CD4-positive, alpha-beta T cell treated with Interleukin-10 for 1 hour (primary cell): ENCODE results near the gene FAM83G.
A peak's percentile ranks its signal among the peaks of the same experiment; 100 is the strongest.
"Not testable (repeated sequence)": the region's sequence is repeated elsewhere in the genome, so short reads cannot be mapped to it uniquely, and the experiment has no call there.

Experiments used
- DNase-seq: peaks from one replicate; pipeline ENCODE4 v3.0.0-alpha.2; 2020

Gene FAM83G, protein sequence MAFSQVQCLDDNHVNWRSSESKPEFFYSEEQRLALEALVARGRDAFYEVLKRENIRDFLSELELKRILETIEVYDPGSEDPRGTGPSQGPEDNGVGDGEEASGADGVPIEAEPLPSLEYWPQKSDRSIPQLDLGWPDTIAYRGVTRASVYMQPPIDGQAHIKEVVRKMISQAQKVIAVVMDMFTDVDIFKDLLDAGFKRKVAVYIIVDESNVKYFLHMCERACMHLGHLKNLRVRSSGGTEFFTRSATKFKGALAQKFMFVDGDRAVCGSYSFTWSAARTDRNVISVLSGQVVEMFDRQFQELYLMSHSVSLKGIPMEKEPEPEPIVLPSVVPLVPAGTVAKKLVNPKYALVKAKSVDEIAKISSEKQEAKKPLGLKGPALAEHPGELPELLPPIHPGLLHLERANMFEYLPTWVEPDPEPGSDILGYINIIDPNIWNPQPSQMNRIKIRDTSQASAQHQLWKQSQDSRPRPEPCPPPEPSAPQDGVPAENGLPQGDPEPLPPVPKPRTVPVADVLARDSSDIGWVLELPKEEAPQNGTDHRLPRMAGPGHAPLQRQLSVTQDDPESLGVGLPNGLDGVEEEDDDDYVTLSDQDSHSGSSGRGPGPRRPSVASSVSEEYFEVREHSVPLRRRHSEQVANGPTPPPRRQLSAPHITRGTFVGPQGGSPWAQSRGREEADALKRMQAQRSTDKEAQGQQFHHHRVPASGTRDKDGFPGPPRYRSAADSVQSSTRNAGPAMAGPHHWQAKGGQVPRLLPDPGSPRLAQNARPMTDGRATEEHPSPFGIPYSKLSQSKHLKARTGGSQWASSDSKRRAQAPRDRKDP

DNA sequence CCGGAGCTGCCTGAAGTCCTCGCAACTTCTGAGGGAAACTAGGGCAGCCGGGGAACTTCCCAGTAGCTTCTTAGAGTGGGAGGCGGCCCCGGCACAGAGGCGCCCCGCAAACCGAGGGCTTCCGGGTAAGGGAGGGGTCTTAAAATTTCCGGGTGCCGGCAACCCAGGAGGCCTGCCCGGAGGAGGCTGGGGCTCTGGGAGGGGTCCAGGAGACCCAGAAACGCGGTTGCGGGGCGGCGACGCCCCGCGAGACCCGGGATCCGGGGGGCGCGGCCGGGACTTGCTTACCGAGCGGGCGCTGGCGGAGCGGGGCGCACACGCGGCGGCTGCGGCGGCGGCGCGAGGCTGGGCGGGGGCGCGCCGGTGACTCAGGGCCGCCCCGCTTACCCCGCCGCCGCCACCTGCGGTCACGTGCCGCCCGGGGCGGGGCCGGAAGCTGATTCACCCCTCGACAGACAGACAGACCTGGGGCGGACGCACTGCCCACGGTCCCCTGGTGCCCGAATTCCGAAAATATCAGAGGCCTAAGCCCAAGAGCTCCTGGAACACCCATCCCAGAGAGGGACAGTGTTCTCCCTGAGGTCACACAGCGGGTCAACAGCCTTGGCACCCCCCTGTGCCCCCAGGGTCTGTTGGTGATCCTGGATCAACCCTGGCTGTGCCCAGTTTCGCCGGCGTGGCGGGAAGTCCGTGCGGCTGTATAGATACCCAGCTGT is at the start of gene FAM83G:
FAM83G (minus strand) TSS at position 344 of the 716 bp plus-strand sequence. CDS start 723 bp downstream, outside the sequence.
- peak; percentile 88 for DNase-seq

DNA sequence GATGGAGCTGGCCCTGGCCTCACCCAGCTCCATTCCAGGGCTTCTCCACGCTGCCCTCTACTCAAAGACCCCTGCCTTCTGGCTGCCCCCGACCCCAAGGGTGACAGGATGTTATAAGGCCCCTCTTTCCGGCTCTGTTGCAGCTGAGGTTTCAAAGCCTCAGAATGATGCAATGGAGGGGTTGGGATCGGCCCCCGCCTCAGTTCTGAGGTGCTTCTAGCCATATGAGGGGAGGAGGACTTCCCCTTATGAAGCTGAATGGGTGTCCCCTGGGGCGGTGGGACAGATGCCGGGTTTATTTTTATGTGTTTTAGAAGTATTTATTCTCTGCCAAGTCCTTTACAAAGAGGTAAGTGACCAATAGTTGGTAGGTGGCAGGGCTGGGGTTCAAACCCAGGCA is 44.3 kb upstream of the FAM83G start:
- not testable (repeated sequence) for DNase-seq

DNA sequence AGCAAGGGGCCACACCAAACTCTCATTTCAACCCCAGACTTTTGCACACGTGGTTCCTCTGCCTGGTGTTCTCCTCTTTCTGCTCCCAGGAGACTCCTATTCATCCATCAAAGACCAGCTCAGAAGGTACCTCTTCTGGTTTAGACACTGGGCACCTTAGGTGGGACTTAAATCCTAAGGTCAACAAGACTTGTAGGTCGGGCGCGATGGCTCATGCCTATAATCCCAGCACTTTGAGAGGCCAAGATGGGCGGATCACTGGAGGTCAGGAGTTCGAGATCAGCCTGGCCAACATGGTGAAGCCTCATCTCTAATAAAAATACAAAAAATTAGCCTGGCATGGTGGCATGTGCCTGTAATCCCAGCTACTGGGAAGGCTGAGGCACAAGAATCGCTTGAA is 42.9 kb upstream of the FAM83G start:
- not testable (repeated sequence) for DNase-seq

GRCh38 chr17:19046782-19047375 is 42.3 kb upstream of the FAM83G start, which contains the start of gene GRAP:
Gene GRAP, minus strand, starts transcription at chr17:19046957. Its CDS starts 31 bp downstream, at chr17:19046926.
- not testable (repeated sequence) for DNase-seq

- DNase-seq = not testable (repeated sequence)
Measured at GRCh38 chr17:19044643-19045042, 40.1 kb upstream of the FAM83G start.

GRCh38 chr17:19043032-19043431 is 38.5 kb upstream of the FAM83G start:
- not testable (repeated sequence) for DNase-seq

DNA sequence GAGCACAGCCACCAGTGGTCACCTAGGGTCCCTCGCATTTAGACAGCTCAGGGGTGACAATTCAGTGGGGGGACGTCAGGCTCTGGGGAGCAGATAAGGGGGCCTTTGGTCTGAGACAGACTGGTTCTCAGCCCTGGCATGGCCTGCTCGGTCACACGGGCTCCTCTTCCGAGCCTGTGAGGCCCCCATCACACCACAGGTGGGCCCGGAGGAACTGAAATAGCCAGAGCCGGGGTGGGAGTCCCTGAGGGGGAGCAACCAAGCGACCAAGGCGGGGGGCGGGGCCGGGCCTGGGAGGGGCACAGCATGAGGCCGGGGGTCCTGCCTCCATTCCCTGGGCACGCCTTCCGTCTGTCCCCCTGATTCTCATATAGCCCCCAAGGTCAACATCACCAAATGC is 37.8 kb upstream of the FAM83G start:
- DNase-seq = not testable (repeated sequence)

DNA sequence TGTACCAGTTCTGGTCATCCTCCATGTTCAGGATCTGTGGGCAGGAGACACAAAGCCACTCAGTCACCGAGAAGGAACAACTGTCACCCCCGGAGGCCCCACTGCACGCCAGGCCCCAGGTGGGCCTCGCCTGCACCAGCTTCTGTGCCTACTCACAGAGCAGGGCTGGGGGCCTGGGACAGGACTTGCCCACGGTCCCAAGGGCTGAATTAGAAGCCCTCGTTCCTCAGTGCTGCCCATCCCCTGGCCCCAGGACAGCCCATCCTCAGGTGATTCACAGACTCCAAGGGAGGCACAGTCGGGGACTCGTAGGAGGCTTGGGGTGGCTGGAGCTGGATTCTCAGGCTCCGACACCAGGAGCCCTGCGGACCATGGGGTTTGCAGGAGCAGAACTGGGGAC is 37.3 kb upstream of the FAM83G start:
- DNase-seq = not testable (repeated sequence)

GRCh38 chr17:19040350-19040749 is 35.8 kb upstream of the FAM83G start:
- DNase-seq = not testable (repeated sequence)

DNA sequence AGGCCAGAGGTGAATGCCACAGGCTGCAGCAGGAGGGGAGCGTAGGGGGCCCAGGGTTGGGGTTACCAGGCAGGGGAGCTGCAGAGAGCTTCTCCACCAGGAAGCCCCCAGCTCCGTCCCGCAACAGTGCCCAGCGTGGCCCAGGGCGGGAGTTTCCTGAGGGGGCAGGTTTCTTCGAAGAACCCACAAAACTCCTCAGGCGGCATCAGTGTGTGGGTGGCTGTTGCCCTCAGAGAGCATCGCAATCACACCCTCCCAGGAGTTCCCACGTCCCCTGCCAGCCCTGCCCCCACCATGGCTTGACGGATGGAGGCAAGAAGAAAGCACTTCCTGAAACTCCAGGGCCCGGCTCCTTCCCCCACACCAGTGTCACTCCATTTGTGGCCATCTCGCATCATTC is 34.2 kb upstream of the FAM83G start:
- DNase-seq = not testable (repeated sequence)

- not testable (repeated sequence) for DNase-seq
Measured at GRCh38 chr17:19038007-19038406, 33.4 kb upstream of the FAM83G start.

DNA sequence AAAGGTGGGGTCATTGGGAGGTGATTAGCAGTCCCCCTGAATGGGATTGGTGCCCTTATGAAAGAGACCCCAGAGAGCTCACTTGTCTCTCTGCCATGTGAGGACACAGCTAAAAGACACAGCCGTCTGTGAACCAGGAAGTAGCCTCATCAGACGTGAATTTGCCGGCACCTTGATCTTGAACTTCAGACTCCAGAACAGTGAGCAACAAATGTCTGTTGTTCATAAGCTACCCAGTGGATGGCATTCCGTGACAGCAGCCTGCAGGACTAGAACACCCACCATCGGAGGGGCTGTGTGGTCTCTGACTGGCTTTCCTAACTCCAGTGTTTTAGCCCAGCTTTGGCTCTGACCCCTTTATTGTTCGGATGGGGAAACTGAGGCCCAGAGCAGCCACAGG is 33.0 kb upstream of the FAM83G start:
- not testable (repeated sequence) for DNase-seq

DNA sequence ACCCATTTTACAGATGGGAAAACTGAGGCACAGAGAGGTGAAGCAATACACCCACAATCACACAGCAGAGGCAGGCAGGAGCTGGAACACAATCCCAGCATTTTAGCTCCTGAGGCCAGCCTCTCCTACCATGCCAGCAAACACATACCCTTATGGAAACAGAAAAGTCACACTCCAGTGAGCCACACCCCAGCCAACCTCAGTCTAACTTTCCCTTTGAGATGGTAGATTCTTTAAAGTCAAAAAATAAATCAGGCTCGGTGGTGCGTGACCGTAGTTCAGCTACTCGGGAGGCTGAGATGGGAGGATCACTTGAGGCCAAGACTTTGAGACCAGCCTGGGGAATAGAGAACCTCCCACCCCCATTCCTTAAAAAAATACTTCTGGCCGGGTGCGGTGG is 31.6 kb upstream of the FAM83G start:
- not testable (repeated sequence) for DNase-seq

- DNase-seq = not testable (repeated sequence)
Measured at GRCh38 chr17:19032377-19032988, 27.9 kb upstream of the FAM83G start.

- DNase-seq = peak; percentile 51
Measured at GRCh38 chr17:19031729-19032128, 27.2 kb upstream of the FAM83G start.

DNA sequence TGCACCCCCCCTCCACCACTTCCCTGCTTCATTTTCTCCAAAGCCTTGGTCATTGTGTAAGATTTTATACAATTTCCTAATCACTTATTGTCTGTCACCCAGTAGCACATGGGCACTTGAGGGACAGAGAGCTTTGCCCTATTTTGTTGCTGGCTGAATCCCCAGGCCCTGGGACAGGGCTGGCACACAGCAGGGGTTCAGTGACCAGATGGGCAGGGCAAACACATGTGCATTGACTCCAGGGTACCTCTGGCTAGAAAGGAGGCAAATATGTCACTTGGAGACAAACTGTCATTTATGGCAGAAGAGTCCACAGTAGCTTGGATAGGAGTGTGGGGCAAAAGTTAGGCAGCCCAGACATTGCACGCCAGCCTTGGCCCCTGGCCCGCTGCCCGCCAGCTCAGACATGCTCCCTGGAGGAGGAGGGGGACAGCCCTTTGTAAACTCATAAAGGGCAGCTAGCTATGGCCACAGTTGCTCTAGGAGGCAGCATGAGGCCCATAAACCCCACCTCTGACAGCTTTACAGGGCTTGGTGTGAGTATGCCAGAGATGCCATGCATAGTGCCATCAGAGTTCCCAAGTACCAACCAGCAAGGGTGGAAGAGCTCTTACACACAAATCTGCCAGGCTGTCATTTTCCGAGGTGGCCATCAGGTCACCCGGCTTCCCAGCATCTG is 26.3 kb upstream of the FAM83G start:
- not testable (repeated sequence) for DNase-seq

GRCh38 chr17:19029740-19030139 is 25.2 kb upstream of the FAM83G start:
- not testable (repeated sequence) for DNase-seq

GRCh38 chr17:19028671-19029070 is 24.1 kb upstream of the FAM83G start:
- not testable (repeated sequence) for DNase-seq

- no peak for DNase-seq
Measured at GRCh38 chr17:19024101-19025078, 19.8 kb upstream of the FAM83G start.
